Gastrocnemius medialis (tissue), 4 donors: ENCODE data around the gene MAPKAP1. TPM values are rescaled to one million over a fixed set of nuclear protein-coding genes. Genes with fewer than 3 reads are reported as not detected.

Experiments used
- ATAC-seq, 2 donors: fragments of 150-250 bp; one replicate each; pipeline ENCODE4 v1.9.1; 2016
- DNase-seq, 2 donors: peaks; one replicate each; pipeline ENCODE4 v3.0.0-alpha.2; 2019
- H3K27ac ChIP-seq, 4 donors: fragments of 200-600 bp; sonication (generic); 1 replicate in 1 of 4; 2 replicates in 3 of 4; pipeline ENCODE4 v1.5.1; 2016 to 2018; ENCODE audit warnings: mild to moderate bottlenecking in 2 of 4, moderate library complexity in 1 of 4
- H3K27me3 ChIP-seq, 3 donors: fragments of 200-600 bp; sonication (generic) in 2 of 3; 1 replicate in 1 of 3; 2 replicates in 2 of 3; pipeline versions ENCODE4 v1.5.1 to v1.6.0; 2016 to 2019; ENCODE audit warnings: mild to moderate bottlenecking in 1 of 3, moderate library complexity in 1 of 3
- H3K36me3 ChIP-seq, 2 donors: fragments of 200-600 bp; sonication (generic) in 1 of 2; one replicate each; pipeline ENCODE4 v1.5.1; 2017 to 2018
- H3K4me1 ChIP-seq, 2 donors: fragments of 200-600 bp; sonication (generic) in 1 of 2; one replicate each; pipeline ENCODE4 v1.5.1; 2016 to 2017; ENCODE audit warnings: mild to moderate bottlenecking in 2 of 2
- H3K4me3 ChIP-seq, 4 donors: fragments of 200-600 bp; sonication (generic) in 3 of 4; 1 replicate in 1 of 4; 2 replicates in 3 of 4; pipeline ENCODE4 v1.5.1; 2016 to 2019; ENCODE audit warnings: mild to moderate bottlenecking in 2 of 4
- H3K9me3 ChIP-seq, 3 donors: fragments of 200-600 bp; sonication (generic) in 2 of 3; 1 replicate in 1 of 3; 2 replicates in 2 of 3; pipeline ENCODE4 v1.5.1; 2016 to 2019
- CTCF ChIP-seq, 5 experiments: fragments of 450-650 bp in 3 of 5; fragments of 200-600 bp in 2 of 5; sonication (generic) in 2 of 5; IDR thresholded peaks in 4 of 5; conservative IDR thresholded peaks in 1 of 5; 1 replicate in 4 of 5; 2 replicates in 1 of 5; pipeline ENCODE4 v1.5.1; 2016 to 2019; ENCODE audit warnings: antibody characterized with exemption in 5 of 5, mild to moderate bottlenecking in 3 of 5, moderate library complexity in 3 of 5
- POLR2A ChIP-seq, 2 donors: fragments of 450-650 bp; IDR thresholded peaks; one replicate each; pipeline ENCODE4 v1.6.1; 2017; ENCODE audit warnings: antibody characterized with exemption in 2 of 2, mild to moderate bottlenecking in 2 of 2, moderate library complexity in 2 of 2
- in situ Hi-C, 4 donors: fragments of 200-750 bp; cut with MboI; loops; one replicate each; pipeline versions ENCODE4 v1.15.0 to v1.8.0; 2017; ENCODE audit warnings: low sequenced_read_pairs in 4 of 4
- intact Hi-C: fragments of 100-400 bp; cut with DNase I; formaldehyde crosslinking; loops from one replicate; pipeline ENCODE4 v1.15.1; 2023; ENCODE audit warnings: low total_unique reads
- total RNA-seq, 4 donors: library from RNA; depleted of rRNA; stranded (reverse); fragments of >200 nt; gene quantifications; one replicate each; pipeline versions ENCODE4 v1.1.0 to v1.2.3, GENCODE V29; 2016

Gene MAPKAP1
- total RNA-seq, 4 donors from 2014 or later, result 58.2 to 123 (median 104) TPM

- no peaks in the 10 kb centered on the region for H3K27me3 ChIP-seq
- in situ Hi-C loops (no loop called here), intact Hi-C loops (no loop called here)
- H3K9me3 ChIP-seq, result no peaks in the 10 kb centered on the region
- ATAC-seq (no peak), DNase-seq (no peak)
- peaks cover 0 to 3% of the 10 kb centered on the region in 2 donors for H3K4me1 ChIP-seq
- H3K27ac ChIP-seq, result no peak overlapping the region
- TF ChIP-seq POLR2A (IDR thresholded peaks at IDR 0.05) (no peak), CTCF (IDR thresholded peaks at IDR 0.05 in 4 of 5, conservative IDR thresholded peaks at IDR 0.05 in 1 of 5) (no peak)
- H3K4me3 ChIP-seq, result no peak overlapping the region
- H3K36me3 ChIP-seq, result no peaks in the 10 kb centered on the region
These were observed 174.0 kb downstream of the MAPKAP1 start for GRCh38 chr9:125532812-125533594.

GRCh38 chr9:125532412-125532811 is 174.6 kb downstream of the MAPKAP1 start:
- TF ChIP-seq CTCF (IDR thresholded peaks at IDR 0.05 in 4 of 5, conservative IDR thresholded peaks at IDR 0.05 in 1 of 5) (no peak), POLR2A (IDR thresholded peaks at IDR 0.05) (no peak)
- in situ Hi-C loops, result no loop called here
- no peaks in the 10 kb centered on the region for H3K4me1 ChIP-seq

DNA sequence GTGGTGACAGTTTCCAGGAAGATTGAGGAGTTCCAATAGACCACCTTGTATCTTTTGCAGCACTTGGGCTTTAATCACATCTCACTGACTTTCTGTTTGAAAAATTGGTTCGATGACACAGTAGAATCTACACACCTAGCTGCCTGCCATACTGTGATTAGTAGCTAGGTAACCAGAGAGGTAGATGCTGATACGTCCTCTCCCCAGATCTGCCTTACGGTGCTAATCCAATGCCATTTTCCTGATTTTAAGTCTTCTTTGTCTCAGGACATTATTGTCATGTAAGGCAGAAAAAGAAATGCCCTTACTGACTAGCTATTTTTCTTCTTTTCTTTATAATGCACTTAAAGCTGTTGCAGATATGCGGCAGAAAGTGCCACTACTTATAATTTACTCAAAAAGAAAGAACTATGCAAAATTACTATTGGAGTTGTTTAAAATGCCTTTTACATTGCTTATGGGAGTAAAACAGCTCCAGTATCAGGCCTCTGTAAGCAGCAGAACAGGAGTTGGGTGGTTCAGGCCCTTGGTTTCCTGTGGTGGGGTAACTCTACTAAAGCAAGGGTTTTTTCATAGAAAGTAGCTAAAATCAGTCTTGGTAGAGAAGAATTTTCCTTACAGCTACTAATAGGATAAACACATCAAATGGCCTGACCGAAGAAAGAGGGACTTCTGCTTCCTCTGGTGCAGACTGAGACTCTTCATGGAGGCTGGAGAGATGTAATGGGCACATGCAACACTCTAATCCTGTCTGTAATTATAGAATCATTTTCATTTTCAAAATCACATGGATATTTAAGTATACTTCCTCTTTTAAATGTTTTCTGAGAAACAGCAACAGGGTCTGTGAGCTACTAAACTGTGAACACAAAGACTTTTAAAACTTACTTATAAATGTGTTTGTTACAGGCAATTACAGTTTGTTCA is 177.2 kb downstream of the MAPKAP1 start:
- TF ChIP-seq POLR2A (IDR thresholded peaks at IDR 0.05) (no peak), CTCF (IDR thresholded peaks at IDR 0.05 in 4 of 5, conservative IDR thresholded peaks at IDR 0.05 in 1 of 5) (no peak)
- ATAC-seq (no peak), DNase-seq (no peak)
- intact Hi-C loops, result no loop called here
- no peaks in the 10 kb centered on the region for H3K9me3 ChIP-seq
- no peak overlapping the region for H3K27ac ChIP-seq
- H3K4me3 ChIP-seq, result no peak overlapping the region
- no peaks in the 10 kb centered on the region for H3K27me3 ChIP-seq
- in situ Hi-C loops, result no loop called here
- H3K36me3 ChIP-seq, result no peaks in the 10 kb centered on the region
- no peaks in the 10 kb centered on the region for H3K4me1 ChIP-seq

More at GRCh38 chr9:125532412-125532811, 174.6 kb downstream of the MAPKAP1 start:
- ATAC-seq, result no peak
- H3K4me3 ChIP-seq, result no peak overlapping the region
- intact Hi-C loops, result no loop called here
- DNase-seq, result no peak
- no peaks in the 10 kb centered on the region for H3K27me3 ChIP-seq
- no peaks in the 10 kb centered on the region for H3K9me3 ChIP-seq
- no peaks in the 10 kb centered on the region for H3K36me3 ChIP-seq
- H3K27ac ChIP-seq, result no peak overlapping the region

DNA sequence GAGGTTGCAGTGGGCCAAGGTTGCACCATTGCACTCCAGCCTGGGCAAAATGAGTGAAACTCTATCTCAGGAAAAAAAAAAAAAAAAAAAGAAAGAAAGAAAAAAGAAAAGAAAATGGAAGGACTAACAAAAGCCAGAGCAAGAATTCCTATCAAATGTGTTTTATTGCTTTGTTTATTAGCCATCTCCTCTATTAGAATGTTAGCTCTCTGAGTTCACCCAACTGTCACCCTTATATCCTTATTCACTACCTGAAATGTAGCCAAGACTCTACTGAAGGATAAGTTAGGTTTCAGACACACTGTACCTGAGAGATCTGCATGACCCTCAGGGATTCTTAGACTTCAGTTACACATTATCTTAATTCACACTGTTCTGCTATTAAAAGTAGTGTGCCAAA is 177.9 kb downstream of the MAPKAP1 start:
- DNase-seq, result no peak
- no peaks in the 10 kb centered on the region for H3K36me3 ChIP-seq
- ATAC-seq, result no peak
- no peak for TF ChIP-seq POLR2A (IDR thresholded peaks at IDR 0.05)
- no peak for TF ChIP-seq CTCF (IDR thresholded peaks at IDR 0.05 in 4 of 5, conservative IDR thresholded peaks at IDR 0.05 in 1 of 5)
- in situ Hi-C loops, result no loop called here
- H3K4me1 ChIP-seq, result no peaks in the 10 kb centered on the region
- no peak overlapping the region for H3K27ac ChIP-seq
- intact Hi-C loops, result no loop called here
- H3K9me3 ChIP-seq, result no peaks in the 10 kb centered on the region
- H3K27me3 ChIP-seq, result no peaks in the 10 kb centered on the region
- H3K4me3 ChIP-seq, result no peak overlapping the region
